Sigmoid colon (tissue), 4 donors: Measurements from ENCODE around the gene CLPSL2.

Experiments
- CTCF ChIP-seq, 4 experiments: fragments of 450-650 bp in 3 of 4; fragments of 200-600 bp in 1 of 4; IDR thresholded peaks; one replicate each; pipeline ENCODE4 v1.5.1; 2016 to 2019; ENCODE audit warnings: antibody characterized with exemption in 4 of 4, mild to moderate bottlenecking in 3 of 4, moderate library complexity in 2 of 4
- EP300 ChIP-seq, 4 donors: sonication (generic); formaldehyde crosslinking; IDR thresholded peaks; one replicate each; pipeline ENCODE4 v1.6.1; 2017; ENCODE audit warnings: antibody characterized with exemption in 4 of 4
- POLR2A ChIP-seq, 2 donors: fragments of 450-650 bp; IDR thresholded peaks; one replicate each; pipeline ENCODE4 v1.6.1; 2016; ENCODE audit warnings: antibody characterized with exemption in 2 of 2, mild to moderate bottlenecking in 2 of 2, moderate library complexity in 2 of 2
- POLR2AphosphoS5 ChIP-seq, 4 donors: sonication (generic); formaldehyde crosslinking; IDR thresholded peaks; one replicate each; pipeline ENCODE4 v1.6.1; 2017; ENCODE audit warnings: antibody characterized with exemption in 4 of 4

- TF ChIP-seq CTCF (IDR thresholded peaks at IDR 0.05), result no peak
- no peak for TF ChIP-seq EP300 (IDR thresholded peaks at IDR 0.05)
- no peak for TF ChIP-seq POLR2A (IDR thresholded peaks at IDR 0.05)
- no peak for TF ChIP-seq POLR2AphosphoS5 (IDR thresholded peaks at IDR 0.05)
These were observed 21.0 kb upstream of the CLPSL2 start for GRCh38 chr6:35755278-35755924.
